ENCODE results near the gene SYCE3.

Gene SYCE3

GRCh38 chr22:50574383-50574755, 11.7 kb upstream of the SYCE3 start:
- no peak for DNase-seq

- no peak for DNase-seq
Measured at GRCh38 chr22:50573491-50574382, 11.0 kb upstream of the SYCE3 start.

GRCh38 chr22:50572965-50573364, 10.2 kb upstream of the SYCE3 start:
- no peak for DNase-seq

GRCh38 chr22:50571264-50572175, 8.8 kb upstream of the SYCE3 start:
- DNase-seq = no peak

GRCh38 chr22:50570861-50571260, 8.1 kb upstream of the SYCE3 start:
- no peak for DNase-seq

GRCh38 chr22:50569896-50570535, 7.3 kb upstream of the SYCE3 start:
- no peak for DNase-seq

GRCh38 chr22:50569041-50569459, 6.3 kb upstream of the SYCE3 start:
- no peak for DNase-seq

- DNase-seq = no peak
Measured at GRCh38 chr22:50568626-50569025, 5.9 kb upstream of the SYCE3 start.

- no peak for DNase-seq
Measured at GRCh38 chr22:50567721-50568252, 5.1 kb upstream of the SYCE3 start.

GRCh38 chr22:50564289-50564688, 1.6 kb upstream of the SYCE3 start:
- DNase-seq = no peak

- no peak for DNase-seq
Measured at GRCh38 chr22:50563413-50564160, 868 bp upstream of the SYCE3 start.

- DNase-seq = no peak
Measured at GRCh38 chr22:50561401-50562358, 1.0 kb downstream of the SYCE3 start.

GRCh38 chr22:50560034-50560433, 2.7 kb downstream of the SYCE3 start:
- no peak for DNase-seq

GRCh38 chr22:50556703-50557102, 6.0 kb downstream of the SYCE3 start:
- DNase-seq = no peak

- DNase-seq = no peak
Measured at GRCh38 chr22:50553310-50553709, 9.4 kb downstream of the SYCE3 start.

- no peak for DNase-seq
Measured at GRCh38 chr22:50551160-50551752, 11.5 kb downstream of the SYCE3 start.

GRCh38 chr22:50550395-50550794, 12.3 kb downstream of the SYCE3 start:
- no peak for DNase-seq

- DNase-seq = no peak
Measured at GRCh38 chr22:50548921-50549790, 13.6 kb downstream of the SYCE3 start.
